GM12875 (cell line): Measurements from ENCODE around the gene FXN.
"Not testable (repeated sequence)": the region's sequence is repeated elsewhere in the genome, so short reads cannot be mapped to it uniquely, and the experiment has no call there.

Experiments used
- H3K4me3 ChIP-seq: one replicate; pipeline ENCODE4 v1.5.1; 2011; ENCODE audit warnings: low read depth, low read length, control low read depth
- TF ChIP-seq, protein P1 (sequence below): IDR thresholded peaks from 2 replicates; pipeline ENCODE4 v1.5.1; 2011; ENCODE audit warnings: low read depth, mild to moderate bottlenecking, control low read depth, inconsistent platforms, low read length, moderate library complexity, borderline replicate concordance; ENCODE audit not compliant: insufficient read depth

FXN gene

DNA sequence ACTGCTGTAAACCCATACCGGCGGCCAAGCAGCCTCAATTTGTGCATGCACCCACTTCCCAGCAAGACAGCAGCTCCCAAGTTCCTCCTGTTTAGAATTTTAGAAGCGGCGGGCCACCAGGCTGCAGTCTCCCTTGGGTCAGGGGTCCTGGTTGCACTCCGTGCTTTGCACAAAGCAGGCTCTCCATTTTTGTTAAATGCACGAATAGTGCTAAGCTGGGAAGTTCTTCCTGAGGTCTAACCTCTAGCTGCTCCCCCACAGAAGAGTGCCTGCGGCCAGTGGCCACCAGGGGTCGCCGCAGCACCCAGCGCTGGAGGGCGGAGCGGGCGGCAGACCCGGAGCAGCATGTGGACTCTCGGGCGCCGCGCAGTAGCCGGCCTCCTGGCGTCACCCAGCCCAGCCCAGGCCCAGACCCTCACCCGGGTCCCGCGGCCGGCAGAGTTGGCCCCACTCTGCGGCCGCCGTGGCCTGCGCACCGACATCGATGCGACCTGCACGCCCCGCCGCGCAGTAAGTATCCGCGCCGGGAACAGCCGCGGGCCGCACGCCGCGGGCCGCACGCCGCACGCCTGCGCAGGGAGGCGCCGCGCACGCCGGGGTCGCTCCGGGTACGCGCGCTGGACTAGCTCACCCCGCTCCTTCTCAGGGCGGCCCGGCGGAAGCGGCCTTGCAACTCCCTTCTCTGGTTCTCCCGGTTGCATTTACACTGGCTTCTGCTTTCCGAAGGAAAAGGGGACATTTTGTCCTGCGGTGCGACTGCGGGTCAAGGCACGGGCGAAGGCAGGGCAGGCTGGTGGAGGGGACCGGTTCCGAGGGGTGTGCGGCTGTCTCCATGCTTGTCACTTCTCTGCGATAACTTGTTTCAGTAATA is at the start of gene FXN:
Gene FXN (plus strand): TSS at position 315 of the 871 bp plus-strand sequence. CDS start 31 bp downstream, at position 346.
- TF ChIP-seq, protein P1, sequence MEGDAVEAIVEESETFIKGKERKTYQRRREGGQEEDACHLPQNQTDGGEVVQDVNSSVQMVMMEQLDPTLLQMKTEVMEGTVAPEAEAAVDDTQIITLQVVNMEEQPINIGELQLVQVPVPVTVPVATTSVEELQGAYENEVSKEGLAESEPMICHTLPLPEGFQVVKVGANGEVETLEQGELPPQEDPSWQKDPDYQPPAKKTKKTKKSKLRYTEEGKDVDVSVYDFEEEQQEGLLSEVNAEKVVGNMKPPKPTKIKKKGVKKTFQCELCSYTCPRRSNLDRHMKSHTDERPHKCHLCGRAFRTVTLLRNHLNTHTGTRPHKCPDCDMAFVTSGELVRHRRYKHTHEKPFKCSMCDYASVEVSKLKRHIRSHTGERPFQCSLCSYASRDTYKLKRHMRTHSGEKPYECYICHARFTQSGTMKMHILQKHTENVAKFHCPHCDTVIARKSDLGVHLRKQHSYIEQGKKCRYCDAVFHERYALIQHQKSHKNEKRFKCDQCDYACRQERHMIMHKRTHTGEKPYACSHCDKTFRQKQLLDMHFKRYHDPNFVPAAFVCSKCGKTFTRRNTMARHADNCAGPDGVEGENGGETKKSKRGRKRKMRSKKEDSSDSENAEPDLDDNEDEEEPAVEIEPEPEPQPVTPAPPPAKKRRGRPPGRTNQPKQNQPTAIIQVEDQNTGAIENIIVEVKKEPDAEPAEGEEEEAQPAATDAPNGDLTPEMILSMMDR: peak; percentile 99
- H3K4me3 ChIP-seq: peak within 1 kb of the TSS; percentile 80

DNA sequence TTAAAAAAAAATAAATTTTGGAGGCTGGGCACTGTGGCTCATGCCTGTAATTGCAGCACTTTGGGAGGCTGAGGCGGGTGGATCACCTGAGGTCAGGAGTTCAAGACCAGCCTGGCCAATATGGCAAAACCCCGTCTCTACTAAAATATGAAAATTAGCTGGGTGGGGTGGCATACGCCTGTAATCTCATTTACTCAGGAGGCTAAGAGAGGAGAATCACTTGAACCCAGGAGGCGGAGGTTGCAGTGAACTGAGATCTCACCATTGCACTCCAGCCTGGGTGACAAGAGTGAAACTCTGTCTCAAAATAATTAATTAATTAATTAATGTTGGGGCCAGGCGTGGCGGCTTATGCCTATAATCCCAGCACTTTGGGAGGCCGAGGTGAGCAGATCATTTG is 48.6 kb upstream of the FXN start:
- not testable (repeated sequence) for H3K4me3 ChIP-seq

DNA sequence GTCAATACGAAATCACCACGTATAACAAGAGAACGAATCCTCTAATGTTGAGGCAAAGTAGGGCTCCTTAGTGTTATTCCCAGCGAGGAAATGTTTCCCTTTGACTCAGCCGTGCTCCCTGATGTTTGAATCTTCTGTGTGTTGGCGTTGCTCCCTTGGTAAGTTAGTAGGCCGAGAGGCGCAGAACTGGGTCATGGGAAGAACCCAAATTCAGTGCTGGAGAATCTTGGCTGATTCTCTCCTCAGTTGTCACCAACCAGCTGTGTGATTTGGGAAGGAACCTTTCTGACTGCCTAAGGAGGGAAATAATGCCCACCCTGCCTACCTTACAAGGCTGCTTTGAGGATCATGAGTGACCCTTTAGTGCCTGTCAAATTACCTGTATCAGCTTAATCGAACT is 44.1 kb upstream of the FXN start:
- TF ChIP-seq, protein P1: no peak
- no peak overlapping the region for H3K4me3 ChIP-seq

DNA sequence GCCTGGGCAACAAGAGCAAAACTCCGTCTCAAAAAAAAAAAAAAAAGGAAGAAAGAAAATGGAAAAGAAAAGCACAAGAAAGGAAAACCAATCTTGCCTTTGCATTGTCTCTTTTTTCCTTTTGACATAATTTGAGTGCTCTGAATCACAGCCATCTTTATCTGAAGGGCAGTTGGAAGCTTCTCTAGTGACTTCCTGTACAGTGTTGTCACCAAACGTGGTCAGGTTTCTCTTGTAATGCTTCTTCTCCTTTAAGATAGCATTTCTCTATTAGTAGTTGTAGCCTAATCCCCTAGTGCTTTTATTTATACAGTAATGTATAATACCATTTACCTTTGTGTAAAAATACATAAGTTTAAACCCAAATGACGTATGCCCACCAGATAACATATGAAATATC is 39.8 kb upstream of the FXN start:
- TF ChIP-seq, protein P1: no peak
- no peak overlapping the region for H3K4me3 ChIP-seq

DNA sequence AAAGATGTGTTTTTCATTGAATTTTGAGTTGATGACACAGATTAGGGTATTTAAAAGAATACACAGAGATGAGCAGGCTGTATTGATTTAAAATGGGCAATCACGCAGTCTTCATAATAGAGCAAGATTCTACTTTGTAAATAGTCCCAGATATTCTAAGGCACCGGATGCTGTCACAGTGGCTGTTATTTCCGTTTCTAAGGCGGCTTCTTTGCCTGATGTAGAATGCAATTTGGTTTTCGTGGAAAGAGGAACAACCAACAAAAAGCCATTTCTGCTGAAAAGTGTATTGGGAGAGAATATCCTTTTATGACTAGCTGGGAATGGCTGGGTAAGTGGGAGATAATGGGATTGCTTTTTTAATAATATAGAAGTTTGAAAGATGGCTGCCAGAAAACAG is 39.1 kb upstream of the FXN start:
- H3K4me3 ChIP-seq: no peak overlapping the region
- TF ChIP-seq, protein P1: no peak

DNA sequence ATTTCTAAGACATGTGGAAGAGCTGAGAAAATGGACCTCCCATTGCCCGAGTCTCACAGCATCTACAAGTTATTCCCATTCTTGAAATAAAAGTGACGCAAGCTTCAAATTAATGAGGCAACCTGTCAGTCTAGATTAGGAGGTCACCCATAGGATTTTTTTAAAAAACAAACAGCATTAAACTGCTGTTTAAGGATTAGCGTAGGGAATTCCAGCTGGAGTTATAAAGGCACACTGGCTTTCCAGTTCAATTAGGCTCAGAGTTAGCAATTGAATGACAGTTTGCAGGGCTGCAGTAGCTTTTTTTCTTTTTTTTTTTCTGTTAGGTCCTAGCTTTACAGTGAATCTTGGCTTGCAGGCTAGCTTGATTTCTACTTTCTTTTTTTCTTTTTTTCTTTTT is 37.9 kb upstream of the FXN start:
- no peak overlapping the region for H3K4me3 ChIP-seq
- TF ChIP-seq, protein P1: no peak

DNA sequence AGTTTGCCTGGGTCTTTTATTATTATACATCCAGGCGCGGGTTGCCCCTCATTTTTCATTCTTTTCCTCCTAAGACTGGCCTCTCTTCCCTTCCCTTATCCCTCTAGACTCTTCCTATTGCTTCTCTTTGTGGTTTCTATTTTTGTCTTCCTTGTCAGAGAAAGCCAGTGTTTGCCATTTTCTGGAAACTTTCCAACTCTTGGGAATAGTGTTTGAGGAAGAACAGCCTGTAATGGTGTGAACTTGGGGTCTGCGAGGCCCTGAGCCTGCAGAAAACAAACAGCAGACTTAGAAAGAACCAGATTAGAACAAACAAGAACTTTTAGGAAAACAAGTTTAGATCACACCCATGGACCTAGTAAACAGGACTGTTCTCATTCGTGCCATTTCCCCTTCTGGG is 37.2 kb upstream of the FXN start:
- TF ChIP-seq, protein P1: no peak
- no peak overlapping the region for H3K4me3 ChIP-seq

DNA sequence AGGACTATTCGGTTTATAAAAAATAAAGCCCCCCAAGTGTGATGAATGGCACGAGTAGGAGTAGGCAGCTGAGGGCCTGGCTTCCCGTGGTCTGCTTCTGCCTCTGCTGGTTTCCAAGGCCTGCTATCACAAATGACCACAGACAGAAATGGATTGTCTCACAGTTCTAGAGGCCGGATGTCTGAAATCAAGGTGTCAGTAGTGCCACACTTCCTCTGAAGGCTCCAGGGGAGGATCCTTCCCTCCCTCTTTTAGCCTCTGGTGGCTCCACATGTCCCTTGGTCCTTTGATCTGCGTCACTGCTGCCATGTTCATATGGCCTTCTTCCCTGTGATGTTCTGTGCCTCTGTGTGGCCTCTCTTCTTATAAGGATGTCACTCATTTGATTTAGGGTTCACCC is 36.7 kb upstream of the FXN start:
- TF ChIP-seq, protein P1: no peak
- H3K4me3 ChIP-seq: no peak overlapping the region
